GM18519 (cell line): ENCODE results near the gene MAST4.

Source experiments
- ATAC-seq: cut with Tn5 transposase; IDR thresholded peaks from one replicate; pipeline ENCODE4 v1.9.1; 2021; ENCODE audit warnings: mild to moderate bottlenecking, moderate library complexity; ENCODE audit not compliant: unreplicated experiment, low FRiP score

The MAST4 gene

DNA sequence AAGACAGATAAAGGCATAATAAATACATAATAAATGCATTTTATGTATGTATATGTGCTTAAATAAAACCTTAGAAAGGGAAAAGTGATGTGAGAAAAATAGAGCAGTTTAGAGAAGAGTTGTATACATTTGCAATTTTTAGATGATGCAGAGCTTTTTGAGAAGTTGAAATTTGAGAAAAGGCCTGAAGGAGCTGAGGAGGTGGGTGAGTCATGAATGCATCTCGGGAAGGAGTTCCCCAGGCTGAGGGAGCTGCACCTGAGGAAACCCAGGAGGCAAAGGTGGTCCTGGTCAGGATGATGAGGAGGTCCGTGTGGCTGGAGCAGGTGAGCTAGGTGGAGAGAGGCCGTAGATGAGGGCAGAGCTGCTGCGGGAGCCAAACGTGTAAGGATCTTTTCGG, 617.8 kb downstream of the MAST4 start:
- ATAC-seq: no peak

DNA sequence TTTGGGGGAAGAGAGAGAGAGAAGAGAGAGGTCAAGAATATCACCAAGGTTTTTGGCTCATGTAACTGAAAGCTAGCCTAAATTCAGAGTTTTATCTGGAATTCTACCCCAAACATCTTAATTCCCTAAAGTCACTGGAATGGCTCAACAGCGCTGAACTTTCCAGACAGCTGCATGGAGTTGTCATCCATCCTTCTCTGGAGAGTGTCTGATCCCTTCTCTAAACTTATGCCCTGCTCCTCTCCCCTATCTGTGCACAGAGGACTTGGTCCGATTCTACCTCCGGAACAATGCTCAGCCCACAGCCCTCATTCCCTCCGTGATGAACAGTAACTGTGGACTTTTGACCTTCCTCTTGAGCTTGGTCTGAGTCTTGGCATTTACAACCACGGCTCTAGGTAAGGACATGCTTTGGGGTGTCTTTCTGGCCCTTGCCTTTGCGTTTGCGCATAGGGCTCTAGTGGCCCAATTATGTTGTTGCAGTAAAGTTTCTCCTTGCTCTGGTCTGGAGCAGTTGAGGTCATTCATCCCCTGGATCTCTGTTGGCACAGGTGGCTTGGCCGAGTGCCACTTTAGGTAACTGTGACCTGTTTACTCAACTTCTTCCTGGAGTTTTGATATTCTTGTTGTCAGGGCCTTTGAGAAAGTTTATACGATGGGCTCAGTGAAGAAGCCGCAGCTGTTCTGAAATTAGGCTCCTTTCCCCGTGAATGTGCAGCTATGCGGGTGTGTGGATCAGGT, 618.7 kb downstream of the MAST4 start:
- no peak for ATAC-seq

DNA sequence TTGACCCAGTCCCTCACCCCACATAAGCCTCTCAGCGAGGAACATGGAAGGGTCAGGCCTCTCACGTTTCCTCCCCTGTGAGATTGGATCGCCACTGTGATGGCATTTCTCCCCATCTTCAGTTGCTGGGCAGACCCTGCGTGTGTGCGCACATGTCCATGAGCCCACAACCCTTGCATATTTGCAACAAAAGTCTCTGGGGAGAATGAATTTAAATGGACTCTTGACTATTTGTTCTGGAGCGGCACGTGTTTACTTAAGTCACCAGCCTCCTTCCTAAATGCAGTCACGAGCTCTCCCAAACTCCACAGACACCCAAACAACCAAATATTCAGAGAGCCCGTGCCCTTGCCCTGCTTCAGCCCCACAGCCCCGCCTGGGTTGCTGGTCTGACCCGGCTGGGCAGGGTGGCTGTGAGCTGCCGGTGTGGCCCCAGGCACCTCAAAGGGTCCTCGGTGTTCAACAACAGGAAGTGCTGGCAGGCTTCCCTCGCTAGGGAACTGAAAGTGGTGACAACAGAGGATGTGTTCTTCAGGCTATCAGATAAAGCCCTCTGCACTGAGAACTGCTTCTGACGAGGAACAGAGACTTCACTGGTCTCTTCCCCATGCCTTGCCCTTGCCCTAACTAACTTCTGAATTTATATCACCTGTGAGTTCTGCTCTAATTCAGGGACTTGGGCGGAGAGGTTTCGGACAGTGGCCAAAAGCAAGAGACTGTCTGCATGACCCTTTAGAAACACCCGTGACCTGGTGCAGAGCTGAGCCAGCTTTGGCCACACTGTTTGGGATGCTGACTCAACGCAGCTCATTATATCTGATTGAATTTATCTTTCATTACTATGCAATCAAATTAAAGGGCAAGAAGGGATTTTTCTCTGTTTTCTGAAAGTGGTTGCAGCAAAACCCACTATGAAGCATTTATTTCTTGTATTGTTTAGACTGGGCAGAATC, 619.6 kb downstream of the MAST4 start:
- peak; percentile 99 for ATAC-seq

DNA sequence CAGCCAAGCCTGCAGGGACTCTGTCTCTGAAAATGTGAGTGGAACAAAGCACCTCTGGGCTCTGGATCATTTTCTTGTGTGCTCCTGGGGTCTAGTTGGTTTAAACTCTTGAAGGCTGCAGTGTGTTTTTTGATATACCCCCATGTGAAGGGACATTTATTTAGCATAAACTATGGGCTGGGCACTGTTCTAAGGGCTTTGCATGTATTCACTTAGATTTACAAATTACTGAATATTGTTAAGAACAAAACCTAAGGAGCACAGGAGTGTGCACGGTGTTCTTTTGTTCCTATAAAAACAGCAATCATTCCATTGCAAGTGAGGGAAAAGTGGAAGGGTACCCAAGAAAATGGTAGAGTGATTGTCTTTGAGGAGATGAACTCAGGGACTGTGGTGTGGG, 620.4 kb downstream of the MAST4 start:
- no peak for ATAC-seq
